ENCODE measurements around the gene NOS1.

The NOS1 gene

GRCh38 chr12:117166107-117166506, 195.3 kb downstream of the NOS1 start:
- ATAC-seq = no peak

- ATAC-seq = no peak
Observed at GRCh38 chr12:117165342-117165741, 196.1 kb downstream of the NOS1 start.

- no peak for ATAC-seq
Observed at GRCh38 chr12:117162633-117163032, 198.8 kb downstream of the NOS1 start.

DNA sequence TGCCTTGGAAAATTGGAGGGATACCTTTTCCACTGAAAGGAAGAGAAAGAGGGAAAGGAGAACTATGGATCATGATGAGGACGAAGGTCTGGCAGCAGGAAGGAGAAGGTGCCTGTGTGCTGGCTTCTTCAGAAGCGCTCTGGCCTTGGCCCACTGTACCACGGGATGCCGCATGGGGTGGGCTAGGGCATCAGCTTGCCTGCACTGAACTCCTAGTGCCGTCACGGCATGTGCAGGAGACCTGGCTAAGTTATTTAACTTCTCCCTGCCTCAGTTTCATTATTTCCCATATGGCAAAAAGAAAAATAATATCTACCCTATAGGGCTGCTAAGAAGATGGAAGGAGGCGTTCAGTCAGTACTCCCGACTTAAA, 199.3 kb downstream of the NOS1 start:
- ATAC-seq = no peak

DNA sequence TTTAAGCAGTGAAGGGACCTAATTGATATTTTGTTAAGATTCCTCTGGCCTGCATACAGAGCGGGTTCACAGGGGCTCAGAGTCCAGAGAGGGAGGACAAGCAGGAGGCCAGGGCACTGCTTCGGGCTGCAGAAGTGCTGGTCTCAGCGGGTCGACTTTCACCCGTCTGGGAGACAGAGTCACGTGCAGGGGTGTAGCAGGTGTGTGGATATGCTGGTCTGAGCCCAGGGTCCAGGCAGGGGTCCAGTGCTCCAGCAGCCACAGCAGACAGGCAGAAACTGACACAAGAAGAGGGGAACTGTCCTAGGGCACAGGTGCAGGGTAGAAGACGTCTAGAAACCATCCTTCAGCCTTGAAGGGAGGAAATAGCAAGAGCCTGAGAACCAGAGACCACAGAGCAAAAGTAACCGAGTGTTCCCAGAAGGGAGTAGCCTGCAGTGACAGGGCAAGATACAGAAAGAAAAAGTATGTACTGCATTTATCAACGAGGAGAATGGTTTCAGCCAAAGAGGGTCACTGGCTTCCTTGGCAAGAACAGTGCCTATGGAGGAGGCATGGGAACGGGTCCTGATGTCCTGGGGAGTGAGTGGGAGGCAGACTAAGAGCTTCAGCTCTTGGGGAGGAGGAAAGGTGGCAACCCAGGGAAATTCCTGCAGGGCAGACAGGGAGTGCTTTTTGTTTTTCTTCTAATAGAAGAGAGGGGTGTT, 199.8 kb downstream of the NOS1 start:
- ATAC-seq = no peak

DNA sequence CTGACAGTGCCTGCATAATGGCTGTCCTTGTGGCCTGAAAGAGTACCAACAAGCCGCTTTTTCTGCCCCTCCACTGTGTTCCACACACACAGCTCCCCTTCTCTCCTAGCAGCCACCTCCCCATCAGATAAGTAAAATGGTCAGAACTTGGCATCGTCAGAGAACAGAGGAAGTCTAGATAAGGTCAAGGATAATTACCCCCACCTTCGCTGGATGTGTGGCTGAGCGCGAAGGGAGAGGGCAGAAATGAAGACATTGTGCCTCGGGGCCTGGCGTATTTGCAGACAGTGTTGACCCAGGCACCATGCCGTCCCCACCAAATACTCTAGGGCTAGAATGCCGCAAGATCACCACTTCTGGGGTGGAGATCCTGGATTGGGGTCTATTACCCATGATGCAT, 201.8 kb downstream of the NOS1 start:
- no peak for ATAC-seq

GRCh38 chr12:117158911-117159553, 202.4 kb downstream of the NOS1 start:
- ATAC-seq = no peak
